Left ventricle myocardium inferior (tissue), 1 donor: ENCODE measurements around the gene PFDN2. TPM values are rescaled to one million over a fixed set of nuclear protein-coding genes. Genes with fewer than 3 reads are reported as not detected.

ENCODE experiments used
- DNase-seq: peaks from one replicate; pipeline ENCODE4 v3.0.0-alpha.2; 2020
- H3K27ac ChIP-seq: fragments of 200-600 bp; replicated peaks from 2 replicates; pipeline ENCODE4 v1.8.0; 2021
- H3K27me3 ChIP-seq: fragments of 200-600 bp; 2 replicates; pipeline ENCODE4 v1.8.0; 2021; ENCODE audit warnings: low read depth
- H3K36me3 ChIP-seq: fragments of 200-600 bp; 2 replicates; pipeline ENCODE4 v1.8.0; 2021
- H3K4me1 ChIP-seq: fragments of 200-600 bp; 2 replicates; pipeline ENCODE4 v1.8.0; 2021
- H3K4me3 ChIP-seq: fragments of 200-600 bp; 2 replicates; pipeline ENCODE4 v1.8.0; 2021; ENCODE audit warnings: mild to moderate bottlenecking, moderate library complexity
- H3K9me3 ChIP-seq: fragments of 200-600 bp; replicated peaks from 2 replicates; pipeline ENCODE4 v1.8.0; 2021
- intact Hi-C: fragments of 100-400 bp; cut with micrococcal nuclease; formaldehyde crosslinking; loops from one replicate; pipeline ENCODE4 v1.11.0; 2022
- total RNA-seq: library from RNA; stranded (reverse); fragmentation: NEBNext Ultra II Directional; extraction: Animal tissue kit (Norgen Biotek cat#: 25700); gene quantifications from one replicate; pipeline ENCODE4 v1.2.1, GENCODE V29; 2021
- TF ChIP-seq, protein P1 (sequence below): fragments of 200-600 bp; IDR thresholded peaks from 2 replicates; pipeline ENCODE4 v1.8.0; 2021; ENCODE audit warnings: antibody characterized with exemption, mild to moderate bottlenecking, borderline replicate concordance
- donor health status: DM: no; HTN: yes; CAD: no; lungs with severe emphysema.

Gene PFDN2
- total RNA-seq, 1 donor from 2014 or later = 62.5 TPM

DNA sequence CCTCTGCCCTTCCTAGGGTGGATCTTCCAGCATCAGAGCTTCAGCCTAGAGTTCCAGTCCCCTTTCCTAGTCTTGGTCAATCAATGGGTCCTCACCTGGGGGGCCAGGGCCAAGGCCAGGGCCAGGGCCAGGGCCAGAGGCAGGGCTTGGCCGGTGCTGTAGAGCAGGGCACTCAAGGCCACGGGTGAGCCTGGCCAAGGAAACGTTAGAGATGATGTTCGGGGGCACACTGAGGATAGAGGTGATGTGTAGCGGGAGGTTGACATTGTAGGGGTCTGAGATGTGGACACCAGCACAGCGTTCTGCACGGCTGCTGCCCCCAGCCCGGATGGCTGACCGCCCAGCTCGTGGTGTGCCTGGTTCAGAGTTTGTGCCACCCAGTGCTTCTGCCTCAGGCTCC is 66.6 kb downstream of the PFDN2 start:
- TF ChIP-seq, protein P1, sequence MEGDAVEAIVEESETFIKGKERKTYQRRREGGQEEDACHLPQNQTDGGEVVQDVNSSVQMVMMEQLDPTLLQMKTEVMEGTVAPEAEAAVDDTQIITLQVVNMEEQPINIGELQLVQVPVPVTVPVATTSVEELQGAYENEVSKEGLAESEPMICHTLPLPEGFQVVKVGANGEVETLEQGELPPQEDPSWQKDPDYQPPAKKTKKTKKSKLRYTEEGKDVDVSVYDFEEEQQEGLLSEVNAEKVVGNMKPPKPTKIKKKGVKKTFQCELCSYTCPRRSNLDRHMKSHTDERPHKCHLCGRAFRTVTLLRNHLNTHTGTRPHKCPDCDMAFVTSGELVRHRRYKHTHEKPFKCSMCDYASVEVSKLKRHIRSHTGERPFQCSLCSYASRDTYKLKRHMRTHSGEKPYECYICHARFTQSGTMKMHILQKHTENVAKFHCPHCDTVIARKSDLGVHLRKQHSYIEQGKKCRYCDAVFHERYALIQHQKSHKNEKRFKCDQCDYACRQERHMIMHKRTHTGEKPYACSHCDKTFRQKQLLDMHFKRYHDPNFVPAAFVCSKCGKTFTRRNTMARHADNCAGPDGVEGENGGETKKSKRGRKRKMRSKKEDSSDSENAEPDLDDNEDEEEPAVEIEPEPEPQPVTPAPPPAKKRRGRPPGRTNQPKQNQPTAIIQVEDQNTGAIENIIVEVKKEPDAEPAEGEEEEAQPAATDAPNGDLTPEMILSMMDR = no peak
- Histone ChIP-seq H3K4me1 (peaks cover 9% of the 10 kb centered on the region), H3K36me3 (no peaks in the 10 kb centered on the region), H3K9me3 (no peaks in the 10 kb centered on the region), H3K27ac (no peak overlapping the region), H3K27me3 (peaks cover 26% of the 10 kb centered on the region), H3K4me3 (no peak overlapping the region)
- intact Hi-C loops = loop anchor here (10.0 kb wide), 1 partner anchor 56 kb away; no protein-coding TSS in a partner anchor
- no peak for DNase-seq

Other genes with a start within 250 kb of the PFDN2 start
- 1.0 TPM for gene ITLN1, start 232.9 kb downstream of the PFDN2 start, total RNA-seq
- 0.19 TPM for gene ITLN2, start 163.2 kb downstream of the PFDN2 start, total RNA-seq
- 8.3 TPM for gene F11R, start 96.9 kb downstream of the PFDN2 start, total RNA-seq
- 13.4 TPM for gene TSTD1, start 79.1 kb downstream of the PFDN2 start, total RNA-seq
- gene USF1, start 72.1 kb downstream of the PFDN2 start, total RNA-seq = 31.7 TPM
- 2.4 TPM for gene ARHGAP30, start 48.1 kb downstream of the PFDN2 start, total RNA-seq
- gene NECTIN4, start 28.5 kb downstream of the PFDN2 start, total RNA-seq = not detected
- 9.1 TPM for gene KLHDC9, start 19.7 kb downstream of the PFDN2 start, total RNA-seq
- gene NIT1, start 68 bp upstream of the PFDN2 start, total RNA-seq = 31.9 TPM
- 25.2 TPM for gene DEDD, start 14.6 kb upstream of the PFDN2 start, total RNA-seq
- gene UFC1, start 35.9 kb upstream of the PFDN2 start, total RNA-seq = 76.4 TPM
- 20.0 TPM for gene USP21, start 41.5 kb upstream of the PFDN2 start, total RNA-seq
- 15.2 TPM for gene PPOX, start 48.4 kb upstream of the PFDN2 start, total RNA-seq
- 23.2 TPM for gene B4GALT3, start 59.5 kb upstream of the PFDN2 start, total RNA-seq
- gene ADAMTS4, start 81.0 kb upstream of the PFDN2 start, total RNA-seq = 14.1 TPM
- 302 TPM for gene NDUFS2, start 84.3 kb upstream of the PFDN2 start, total RNA-seq
- gene FCER1G, start 97.3 kb upstream of the PFDN2 start, total RNA-seq = 22.0 TPM
- not detected for gene APOA2, start 105.6 kb upstream of the PFDN2 start, total RNA-seq
- gene TOMM40L, start 108.0 kb upstream of the PFDN2 start, total RNA-seq = 39.3 TPM
- not detected for gene NR1I3, start 120.2 kb upstream of the PFDN2 start, total RNA-seq
- gene PCP4L1, start 140.7 kb upstream of the PFDN2 start, total RNA-seq = not detected
- 3.5 TPM for gene MPZ, start 191.9 kb upstream of the PFDN2 start, total RNA-seq
- gene SDHC, start 196.3 kb upstream of the PFDN2 start, total RNA-seq = 393 TPM
- gene CFAP126, start 249.8 kb upstream of the PFDN2 start, total RNA-seq = not detected